H1 (cell line): Measurements from ENCODE around the gene GMCL2.
A peak's percentile ranks its signal among the peaks of the same experiment; 100 is the strongest.

ENCODE experiments used
- CHD2 ChIP-seq: IDR thresholded peaks from 2 replicates; pipeline ENCODE4 v1.6.1; 2012; ENCODE audit warnings: low read length, improper control_type of control experiment
- TF ChIP-seq, protein P1 (sequence below), 3 experiments: IDR thresholded peaks; 1 replicate in 2 of 3; 2 replicates in 1 of 3; pipeline versions ENCODE4 v1.5.1 to v1.6.1; 2011; ENCODE audit warnings: low read length in 3 of 3, mild to moderate bottlenecking in 3 of 3, inconsistent platforms in 2 of 3, low read depth in 1 of 3, moderate library complexity in 1 of 3; ENCODE audit not compliant: insufficient read depth in 1 of 3; ENCODE audit errors: control extremely low read depth in 1 of 3

DNA sequence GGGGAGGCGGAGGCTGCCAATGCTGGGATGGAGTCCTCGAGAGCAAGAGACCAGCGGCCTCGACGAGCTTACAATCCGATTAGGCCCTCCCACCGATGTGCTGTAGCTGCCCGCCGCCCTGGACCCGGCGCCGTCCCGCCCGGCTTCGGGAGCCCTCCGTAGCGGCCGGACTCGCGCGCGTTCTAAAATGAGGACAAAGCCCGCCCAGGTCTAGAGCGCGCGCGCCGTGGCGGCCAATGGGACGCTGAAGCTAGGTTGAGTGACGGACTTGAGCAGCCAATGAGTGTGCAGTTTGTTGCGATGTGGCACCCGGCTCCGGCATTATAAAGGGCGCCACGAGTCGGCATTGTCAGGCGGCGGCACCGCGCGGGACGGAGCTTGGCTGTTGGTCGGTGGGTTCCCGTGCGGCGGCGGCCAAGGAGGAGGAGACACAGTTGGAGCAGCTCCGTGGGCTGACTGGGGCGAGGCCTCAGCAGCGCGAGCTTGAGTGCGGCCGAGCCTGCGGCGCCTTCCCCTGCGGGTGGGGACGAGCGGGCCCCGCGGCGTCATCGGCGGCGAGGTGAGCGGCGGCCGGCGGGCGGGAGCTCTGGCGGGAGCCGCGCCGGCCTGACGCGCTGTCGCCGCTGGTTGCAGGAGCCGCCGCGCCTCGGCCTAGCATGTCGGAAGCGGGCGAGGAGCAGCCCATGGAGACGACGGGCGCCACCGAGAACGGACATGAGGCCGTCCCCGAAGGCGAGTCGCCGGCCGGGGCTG, 17.2 kb upstream of the GMCL2 start, which contains the start of gene HNRNPAB:
- TF ChIP-seq CHD2: peak; percentile 93
- TF ChIP-seq, protein P1, sequence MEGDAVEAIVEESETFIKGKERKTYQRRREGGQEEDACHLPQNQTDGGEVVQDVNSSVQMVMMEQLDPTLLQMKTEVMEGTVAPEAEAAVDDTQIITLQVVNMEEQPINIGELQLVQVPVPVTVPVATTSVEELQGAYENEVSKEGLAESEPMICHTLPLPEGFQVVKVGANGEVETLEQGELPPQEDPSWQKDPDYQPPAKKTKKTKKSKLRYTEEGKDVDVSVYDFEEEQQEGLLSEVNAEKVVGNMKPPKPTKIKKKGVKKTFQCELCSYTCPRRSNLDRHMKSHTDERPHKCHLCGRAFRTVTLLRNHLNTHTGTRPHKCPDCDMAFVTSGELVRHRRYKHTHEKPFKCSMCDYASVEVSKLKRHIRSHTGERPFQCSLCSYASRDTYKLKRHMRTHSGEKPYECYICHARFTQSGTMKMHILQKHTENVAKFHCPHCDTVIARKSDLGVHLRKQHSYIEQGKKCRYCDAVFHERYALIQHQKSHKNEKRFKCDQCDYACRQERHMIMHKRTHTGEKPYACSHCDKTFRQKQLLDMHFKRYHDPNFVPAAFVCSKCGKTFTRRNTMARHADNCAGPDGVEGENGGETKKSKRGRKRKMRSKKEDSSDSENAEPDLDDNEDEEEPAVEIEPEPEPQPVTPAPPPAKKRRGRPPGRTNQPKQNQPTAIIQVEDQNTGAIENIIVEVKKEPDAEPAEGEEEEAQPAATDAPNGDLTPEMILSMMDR (IDR thresholded peaks at IDR 0.05; ENCODE audit: control extremely low read depth in 1 of 3, insufficient read depth in 1 of 3, low read depth in 1 of 3, low read length in 3 of 3): no peak
